ENCODE measurements around the gene LGALS7.

The LGALS7 gene

DNA sequence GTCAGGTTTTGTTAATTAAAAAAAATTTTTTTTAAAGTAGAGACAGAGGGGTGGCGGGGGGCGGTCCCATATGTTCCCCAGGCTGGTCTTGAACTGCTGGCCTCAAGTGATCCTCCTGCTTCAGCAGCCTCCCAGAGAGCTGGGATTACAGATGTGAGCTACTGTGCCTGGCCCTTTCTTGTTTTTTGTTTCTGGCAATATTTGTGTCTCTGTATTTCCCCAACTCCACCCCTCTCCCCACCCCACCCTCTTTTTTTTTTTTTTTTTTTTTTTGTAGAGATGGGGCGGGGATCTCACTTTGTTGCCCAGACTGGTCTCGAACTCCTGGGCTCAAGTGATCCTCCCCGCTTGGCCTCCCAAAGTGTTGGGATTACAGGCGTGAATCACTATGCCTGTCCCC lies 28.4 kb downstream of the LGALS7 start:
- TF ChIP-seq, protein P1, sequence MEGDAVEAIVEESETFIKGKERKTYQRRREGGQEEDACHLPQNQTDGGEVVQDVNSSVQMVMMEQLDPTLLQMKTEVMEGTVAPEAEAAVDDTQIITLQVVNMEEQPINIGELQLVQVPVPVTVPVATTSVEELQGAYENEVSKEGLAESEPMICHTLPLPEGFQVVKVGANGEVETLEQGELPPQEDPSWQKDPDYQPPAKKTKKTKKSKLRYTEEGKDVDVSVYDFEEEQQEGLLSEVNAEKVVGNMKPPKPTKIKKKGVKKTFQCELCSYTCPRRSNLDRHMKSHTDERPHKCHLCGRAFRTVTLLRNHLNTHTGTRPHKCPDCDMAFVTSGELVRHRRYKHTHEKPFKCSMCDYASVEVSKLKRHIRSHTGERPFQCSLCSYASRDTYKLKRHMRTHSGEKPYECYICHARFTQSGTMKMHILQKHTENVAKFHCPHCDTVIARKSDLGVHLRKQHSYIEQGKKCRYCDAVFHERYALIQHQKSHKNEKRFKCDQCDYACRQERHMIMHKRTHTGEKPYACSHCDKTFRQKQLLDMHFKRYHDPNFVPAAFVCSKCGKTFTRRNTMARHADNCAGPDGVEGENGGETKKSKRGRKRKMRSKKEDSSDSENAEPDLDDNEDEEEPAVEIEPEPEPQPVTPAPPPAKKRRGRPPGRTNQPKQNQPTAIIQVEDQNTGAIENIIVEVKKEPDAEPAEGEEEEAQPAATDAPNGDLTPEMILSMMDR (IDR thresholded peaks at IDR 0.05; ENCODE audit: low read depth, low read length) = no peak
- DNase-seq = no peak
- Histone ChIP-seq H3K27me3 (ENCODE audit: insufficient read depth, low read depth, severe bottlenecking) (no peaks in the 10 kb centered on the region), H3K4me3 (ENCODE audit: low read depth, low read length) (no peak overlapping the region), H3K27ac (no peak overlapping the region), H3K36me3 (no peaks in the 10 kb centered on the region), H3K9me3 (ENCODE audit: severe bottlenecking) (no peaks in the 10 kb centered on the region)

DNA sequence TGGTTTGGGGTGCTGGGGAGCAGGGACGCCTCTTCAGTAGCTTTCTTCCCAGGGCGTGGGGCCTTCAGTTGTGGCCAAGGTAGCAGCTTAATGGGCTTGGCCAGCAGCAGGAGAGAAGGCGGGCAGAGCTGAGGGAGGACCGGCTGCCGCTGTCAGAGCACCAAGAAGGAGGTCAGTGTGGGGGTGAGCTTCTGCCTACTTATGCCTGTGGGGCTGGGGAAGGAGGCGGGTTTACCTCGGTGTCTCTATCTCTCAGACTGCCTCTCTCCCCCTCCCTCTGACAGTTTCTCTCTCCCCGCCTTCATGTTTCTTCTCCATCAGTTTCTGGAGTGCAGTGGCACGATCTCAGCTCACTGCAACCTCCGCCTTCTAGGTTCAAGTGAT lies 29.0 kb downstream of the LGALS7 start, which contains the start of gene CAPN12:
CAPN12 (minus strand) TSS at position 177 of the 384 bp plus-strand sequence. CDS start 309 bp downstream, outside the sequence.
- Histone ChIP-seq H3K9me3 (ENCODE audit: severe bottlenecking) (no peaks in the 10 kb centered on the region), H3K27ac (no peak within 1 kb of the TSS), H3K4me3 (ENCODE audit: low read depth, low read length) (no peak within 1 kb of the TSS), H3K27me3 (ENCODE audit: insufficient read depth, low read depth, severe bottlenecking) (no peaks in the 10 kb centered on the region), H3K36me3 (no peaks in the 10 kb centered on the region)
- DNase-seq = no peak
- TF ChIP-seq, protein P1 (IDR thresholded peaks at IDR 0.05; ENCODE audit: low read depth, low read length) = no peak

DNA sequence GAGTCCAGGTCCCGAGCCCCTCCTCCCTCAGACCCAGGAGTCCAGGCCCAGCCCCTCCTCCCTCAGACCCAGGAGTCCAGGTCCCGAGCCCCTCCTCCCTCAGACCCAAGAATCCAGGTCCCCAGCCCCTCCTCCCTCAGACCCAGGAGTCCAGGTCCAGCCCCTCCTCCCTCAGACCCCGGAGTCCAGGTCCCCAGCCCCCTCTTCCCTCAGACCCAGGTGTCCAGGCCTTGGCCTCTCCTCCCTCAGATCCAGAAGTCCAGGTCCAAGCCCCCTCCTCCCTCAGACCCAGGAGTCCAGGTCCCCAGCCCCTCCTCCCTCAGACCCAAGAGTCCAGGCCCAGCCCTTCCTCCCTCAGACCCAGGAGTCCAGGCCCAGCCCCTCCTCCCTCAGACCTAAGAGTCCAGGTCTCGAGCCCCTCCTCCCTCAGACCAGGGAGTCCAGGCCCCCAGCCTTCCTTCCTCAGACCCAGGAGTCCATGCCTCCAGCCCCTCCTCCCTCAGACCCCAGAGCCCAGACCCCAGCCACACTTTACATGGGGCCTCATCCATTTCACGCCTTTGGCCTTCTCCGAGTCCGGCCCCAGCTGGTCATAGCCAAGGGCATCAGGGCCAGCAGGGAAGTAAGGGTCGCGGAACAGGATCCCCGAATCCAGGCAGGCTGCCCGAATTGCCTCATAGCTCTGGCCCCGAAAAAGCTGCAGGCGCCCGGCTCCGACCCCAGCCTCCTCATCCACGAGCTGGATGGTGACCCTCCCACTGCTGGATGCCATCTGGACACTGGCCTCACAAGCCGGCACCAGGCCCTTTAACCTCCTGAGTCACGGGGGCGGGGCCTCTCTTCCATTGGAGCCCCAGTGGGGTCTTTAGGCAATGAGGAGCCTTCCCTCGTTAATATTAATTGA lies 29.7 kb downstream of the LGALS7 start:
- DNase-seq = no peak
- no peaks in the 10 kb centered on the region for H3K36me3 ChIP-seq
- H3K27ac ChIP-seq = no peak overlapping the region
- no peak overlapping the region for H3K4me3 ChIP-seq (ENCODE audit: low read depth, low read length)
- H3K9me3 ChIP-seq (ENCODE audit: severe bottlenecking) = no peaks in the 10 kb centered on the region
- H3K27me3 ChIP-seq (ENCODE audit: insufficient read depth, low read depth, severe bottlenecking) = no peaks in the 10 kb centered on the region
- TF ChIP-seq, protein P1 (IDR thresholded peaks at IDR 0.05; ENCODE audit: low read depth, low read length) = no peak

DNA sequence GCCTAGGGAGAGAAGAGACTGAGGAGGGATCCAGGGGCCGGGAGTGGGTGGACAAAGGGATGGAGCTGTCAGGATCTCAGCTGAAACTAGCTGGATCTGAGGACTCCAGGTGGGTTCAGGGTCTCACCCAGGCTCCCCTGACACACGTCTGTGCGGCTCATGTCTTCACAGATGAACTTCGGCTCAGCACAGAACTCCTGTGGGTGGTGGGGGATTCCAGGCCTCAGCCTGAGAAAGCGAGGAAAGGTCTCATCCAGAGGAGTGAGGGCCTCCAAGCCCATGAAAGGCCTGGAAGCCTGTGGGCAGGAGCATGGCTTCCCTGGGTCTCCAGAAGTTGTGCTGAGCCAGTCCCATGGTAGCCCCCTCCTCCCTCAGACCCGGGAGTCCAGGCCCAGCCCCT lies 30.4 kb downstream of the LGALS7 start:
- DNase-seq = no peak
- Histone ChIP-seq H3K9me3 (ENCODE audit: severe bottlenecking) (no peaks in the 10 kb centered on the region), H3K27ac (no peak overlapping the region), H3K36me3 (no peaks in the 10 kb centered on the region), H3K4me3 (ENCODE audit: low read depth, low read length) (no peak overlapping the region), H3K27me3 (ENCODE audit: insufficient read depth, low read depth, severe bottlenecking) (no peaks in the 10 kb centered on the region)
- TF ChIP-seq, protein P1 (IDR thresholded peaks at IDR 0.05; ENCODE audit: low read depth, low read length) = no peak

- H3K4me3 ChIP-seq (ENCODE audit: low read depth, low read length) = no peak overlapping the region
- H3K36me3 ChIP-seq = no peaks in the 10 kb centered on the region
- TF ChIP-seq, protein P1 (IDR thresholded peaks at IDR 0.05; ENCODE audit: low read depth, low read length) = no peak
- H3K27ac ChIP-seq = no peak overlapping the region
- H3K27me3 ChIP-seq (ENCODE audit: insufficient read depth, low read depth, severe bottlenecking) = no peaks in the 10 kb centered on the region
- no peak for DNase-seq
- no peaks in the 10 kb centered on the region for H3K9me3 ChIP-seq (ENCODE audit: severe bottlenecking)
Measured at GRCh38 chr19:38742296-38742695, 31.0 kb downstream of the LGALS7 start.
